H9 (cell line): ENCODE results near the gene KIF1A. TPM values are rescaled to one million over a fixed set of nuclear protein-coding genes. Genes with fewer than 3 reads are reported as not detected.

Source experiments
- DNase-seq: peaks from one replicate; pipeline ENCODE4 v3.0.0-alpha.2; 2017
- H2AFZ ChIP-seq: one replicate; pipeline ENCODE4 v1.6.1; 2013; ENCODE audit warnings: mild to moderate bottlenecking, low read length, control low read depth, moderate library complexity
- H2AK5ac ChIP-seq: 2 replicates; pipeline ENCODE4 v1.6.1; 2013; ENCODE audit warnings: low read length, control low read depth, mixed read lengths; ENCODE audit not compliant: insufficient read length
- H2BK120ac ChIP-seq: one replicate; pipeline ENCODE4 v1.6.1; 2013; ENCODE audit warnings: low read depth, mild to moderate bottlenecking, low read length, control low read depth, inconsistent platforms; ENCODE audit not compliant: poor library complexity, severe bottlenecking
- H2BK12ac ChIP-seq: 2 replicates; pipeline ENCODE4 v1.6.1; 2013; ENCODE audit warnings: low read length, control low read depth, mixed read lengths, low read depth; ENCODE audit not compliant: insufficient read length
- H2BK15ac ChIP-seq: 2 replicates; pipeline ENCODE4 v1.6.1; 2013; ENCODE audit warnings: low read depth, low read length, control low read depth
- H2BK20ac ChIP-seq: one replicate; pipeline ENCODE4 v1.6.1; 2013; ENCODE audit warnings: low read depth, mild to moderate bottlenecking, low read length, control low read depth, inconsistent platforms; ENCODE audit not compliant: poor library complexity, severe bottlenecking
- H2BK5ac ChIP-seq: 2 replicates; pipeline ENCODE4 v1.6.1; 2013; ENCODE audit warnings: low read length, control low read depth, mixed read lengths; ENCODE audit not compliant: insufficient read length
- H3K14ac ChIP-seq: 2 replicates; pipeline ENCODE4 v1.6.1; 2013; ENCODE audit warnings: low read length, control low read depth; ENCODE audit not compliant: insufficient read depth
- H3K18ac ChIP-seq: 2 replicates; pipeline ENCODE4 v1.6.1; 2013; ENCODE audit warnings: low read depth, mild to moderate bottlenecking, mixed read lengths, low read length, control low read depth; ENCODE audit not compliant: insufficient read length
- H3K23ac ChIP-seq: 2 replicates; pipeline ENCODE4 v1.6.1; 2013; ENCODE audit warnings: low read length, control low read depth, mixed read lengths, low read depth; ENCODE audit not compliant: insufficient read length
- H3K23me2 ChIP-seq: 2 replicates; pipeline ENCODE4 v1.6.1; 2013; ENCODE audit warnings: low read depth, mild to moderate bottlenecking, mixed read lengths, low read length, control low read depth; ENCODE audit not compliant: insufficient read length, poor library complexity, severe bottlenecking
- H3K27ac ChIP-seq: 2 replicates; pipeline ENCODE4 v1.5.1; 2013; ENCODE audit warnings: low read length, control low read depth, mixed read lengths, low read depth; ENCODE audit not compliant: insufficient read length
- H3K27me3 ChIP-seq: 2 replicates; pipeline ENCODE4 v1.6.1; 2013; ENCODE audit warnings: low read length, control low read depth, inconsistent platforms; ENCODE audit not compliant: insufficient read depth
- H3K4ac ChIP-seq: 2 replicates; pipeline ENCODE4 v1.6.1; 2013; ENCODE audit warnings: low read depth, mild to moderate bottlenecking, control low read depth, inconsistent platforms, low read length, moderate library complexity
- H3K4me1 ChIP-seq: 2 replicates; pipeline ENCODE4 v1.6.1; 2013; ENCODE audit warnings: low read length, control low read depth, inconsistent platforms; ENCODE audit not compliant: insufficient read depth
- H3K4me2 ChIP-seq: 2 replicates; pipeline ENCODE4 v1.6.1; 2013; ENCODE audit warnings: low read length, control low read depth, mixed read lengths; ENCODE audit not compliant: insufficient read length, insufficient read depth
- H3K56ac ChIP-seq: 2 replicates; pipeline ENCODE4 v1.6.1; 2013; ENCODE audit warnings: low read depth, mild to moderate bottlenecking, mixed read lengths, low read length, control low read depth; ENCODE audit not compliant: insufficient read length
- H3K79me1 ChIP-seq: 2 replicates; pipeline ENCODE4 v1.6.1; 2013; ENCODE audit warnings: low read depth, mild to moderate bottlenecking, moderate library complexity, low read length, control low read depth, inconsistent platforms; ENCODE audit not compliant: insufficient read depth, poor library complexity, severe bottlenecking
- H3K79me2 ChIP-seq: 2 replicates; pipeline ENCODE4 v1.6.1; 2013; ENCODE audit warnings: low read length, control low read depth, inconsistent platforms; ENCODE audit not compliant: insufficient read depth
- H3K9ac ChIP-seq: 2 replicates; pipeline ENCODE4 v1.6.1; 2013; ENCODE audit warnings: low read length, control low read depth, mixed read lengths; ENCODE audit not compliant: insufficient read length; ENCODE audit errors: extremely low read depth
- H3K9me3 ChIP-seq: one replicate; pipeline ENCODE4 v1.6.1; 2013; ENCODE audit warnings: low read depth, low read length, inconsistent platforms; ENCODE audit not compliant: control insufficient read depth
- H3T11ph ChIP-seq: one replicate; pipeline ENCODE4 v1.6.1; 2013; ENCODE audit warnings: mild to moderate bottlenecking, low read length, control low read depth, inconsistent platforms
- H4K20me1 ChIP-seq: one replicate; pipeline ENCODE4 v1.6.1; 2013; ENCODE audit not compliant: control insufficient read depth, insufficient read length, insufficient read depth
- H4K5ac ChIP-seq: 2 replicates; pipeline ENCODE4 v1.6.1; 2013; ENCODE audit warnings: low read depth, mild to moderate bottlenecking, mixed read lengths, low read length, control low read depth; ENCODE audit not compliant: insufficient read length
- H4K8ac ChIP-seq: replicated peaks from 2 replicates; pipeline ENCODE4 v1.6.1; 2013; ENCODE audit warnings: low read length, control low read depth, mixed read lengths, low read depth; ENCODE audit not compliant: insufficient read length
- H4K91ac ChIP-seq: 2 replicates; pipeline ENCODE4 v1.6.1; 2013; ENCODE audit warnings: low read depth, mild to moderate bottlenecking, moderate library complexity, mixed read lengths, low read length, control low read depth; ENCODE audit not compliant: insufficient read length
- H3K27ac Mint-ChIP-seq, 3 experiments: 2 replicates in 2 of 3; 3 replicates in 1 of 3; pipeline ENCODE4 v1.8.0; 2020 to 2021; ENCODE audit warnings: mixed read lengths in 3 of 3, mild to moderate bottlenecking in 1 of 3, moderate library complexity in 1 of 3
- H3K27me3 Mint-ChIP-seq: 2 replicates; pipeline ENCODE4 v1.8.0; 2021; ENCODE audit warnings: low read depth, mild to moderate bottlenecking, moderate library complexity, mixed read lengths
- H3K36me3 Mint-ChIP-seq, 3 experiments: 2 replicates in 2 of 3; 3 replicates in 1 of 3; pipeline ENCODE4 v1.8.0; 2020 to 2021; ENCODE audit warnings: low read depth in 3 of 3, mixed read lengths in 3 of 3; ENCODE audit not compliant: insufficient read depth in 1 of 3
- H3K4me1 Mint-ChIP-seq, 2 experiments: 2 replicates each; pipeline ENCODE4 v1.8.0; 2020; ENCODE audit warnings: mixed read lengths in 2 of 2
- H3K4me3 Mint-ChIP-seq, 2 experiments: 2 replicates in 1 of 2; 3 replicates in 1 of 2; pipeline ENCODE4 v1.8.0; 2020 to 2021; ENCODE audit warnings: mild to moderate bottlenecking in 2 of 2, mixed read lengths in 2 of 2, moderate library complexity in 1 of 2
- H3K9me3 Mint-ChIP-seq, 2 experiments: 2 replicates in 1 of 2; 3 replicates in 1 of 2; pipeline ENCODE4 v1.8.0; 2020; ENCODE audit warnings: mild to moderate bottlenecking in 2 of 2, mixed read lengths in 2 of 2, moderate library complexity in 1 of 2
- WGBS: extraction: QIAGEN DNeasy Blood & Tissue Kit; methylation state at CpG from one replicate; pipeline ENCODE4 v1.1.7; 2013; ENCODE audit warnings: missing lambda C conversion rate, low lambda C conversion rate, mixed read lengths; ENCODE audit not compliant: insufficient read length; ENCODE audit errors: extremely low coverage; 5-methylcytosine and 5-hydroxymethylcytosine counted together
- total RNA-seq: library from RNA; stranded (reverse); gene quantifications from 2 replicates; pipeline ENCODE4 v1.2.1, GENCODE V29; 2021
- TF ChIP-seq, protein P1 (sequence below): fragments of 200-600 bp; sonication (generic); conservative IDR thresholded peaks from 3 replicates; pipeline ENCODE4 v1.8.0; 2021; ENCODE audit warnings: antibody characterized with exemption, mild to moderate bottlenecking

Gene KIF1A
- total RNA-seq, 1 experiment from 2014 or later = 204 TPM

DNA sequence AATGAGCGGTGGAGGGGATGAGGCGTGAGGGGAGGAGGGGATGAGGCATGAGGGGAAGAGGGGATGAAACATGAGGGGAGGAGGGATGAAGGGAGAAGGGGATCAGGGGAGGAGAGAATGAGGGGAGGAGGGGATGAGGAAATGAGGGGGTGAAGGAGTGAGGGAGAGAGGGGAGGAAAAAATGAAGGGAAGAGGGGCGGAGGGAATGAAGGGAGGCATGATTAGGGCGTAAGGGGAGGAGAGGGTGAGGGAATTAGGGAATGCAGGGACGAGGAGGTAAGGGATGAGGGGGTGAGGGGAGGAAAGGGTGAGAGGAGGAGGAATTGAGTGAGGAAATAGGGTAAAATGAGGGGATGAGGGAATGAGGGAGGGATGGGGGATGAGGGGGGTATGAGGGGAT is 87.8 kb downstream of the KIF1A start:
- no peak overlapping the region for H3K23ac ChIP-seq
- H2BK15ac ChIP-seq = no peak overlapping the region
- Mint-ChIP-seq H3K9me3 (no peaks in the 10 kb centered on the region), H3K27ac (no peak overlapping the region), H3K4me3 (no peak overlapping the region), H3K27me3 (no peaks in the 10 kb centered on the region), H3K4me1 (no peaks in the 10 kb centered on the region), H3K36me3 (peaks cover 19 to 56% (median 39%) of the 10 kb centered on the region in 3 experiments; a peak in 6 of 7 replicates)
- no peak overlapping the region for H2BK120ac ChIP-seq
- no peak overlapping the region for H3K4me2 ChIP-seq
- H4K5ac ChIP-seq = no peak overlapping the region
- H3K79me2 ChIP-seq = no peaks in the 10 kb centered on the region
- H3K4ac ChIP-seq = no peak overlapping the region
- TF ChIP-seq, protein P1, sequence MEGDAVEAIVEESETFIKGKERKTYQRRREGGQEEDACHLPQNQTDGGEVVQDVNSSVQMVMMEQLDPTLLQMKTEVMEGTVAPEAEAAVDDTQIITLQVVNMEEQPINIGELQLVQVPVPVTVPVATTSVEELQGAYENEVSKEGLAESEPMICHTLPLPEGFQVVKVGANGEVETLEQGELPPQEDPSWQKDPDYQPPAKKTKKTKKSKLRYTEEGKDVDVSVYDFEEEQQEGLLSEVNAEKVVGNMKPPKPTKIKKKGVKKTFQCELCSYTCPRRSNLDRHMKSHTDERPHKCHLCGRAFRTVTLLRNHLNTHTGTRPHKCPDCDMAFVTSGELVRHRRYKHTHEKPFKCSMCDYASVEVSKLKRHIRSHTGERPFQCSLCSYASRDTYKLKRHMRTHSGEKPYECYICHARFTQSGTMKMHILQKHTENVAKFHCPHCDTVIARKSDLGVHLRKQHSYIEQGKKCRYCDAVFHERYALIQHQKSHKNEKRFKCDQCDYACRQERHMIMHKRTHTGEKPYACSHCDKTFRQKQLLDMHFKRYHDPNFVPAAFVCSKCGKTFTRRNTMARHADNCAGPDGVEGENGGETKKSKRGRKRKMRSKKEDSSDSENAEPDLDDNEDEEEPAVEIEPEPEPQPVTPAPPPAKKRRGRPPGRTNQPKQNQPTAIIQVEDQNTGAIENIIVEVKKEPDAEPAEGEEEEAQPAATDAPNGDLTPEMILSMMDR = no peak
- 100% methylated on average over 5 of the region's 5 CpGs for WGBS
- no peak overlapping the region for H2BK12ac ChIP-seq
- no peak overlapping the region for H2AK5ac ChIP-seq
- H3K9ac ChIP-seq = no peak overlapping the region
- no peak overlapping the region for H3K14ac ChIP-seq
- no peak overlapping the region for H3T11ph ChIP-seq
- no peak overlapping the region for H2BK20ac ChIP-seq
- no peaks in the 10 kb centered on the region for H3K23me2 ChIP-seq
- no peak overlapping the region for H2AFZ ChIP-seq
- no peaks in the 10 kb centered on the region for H4K20me1 ChIP-seq
- H2BK5ac ChIP-seq = no peak overlapping the region
- no peak overlapping the region for H3K56ac ChIP-seq
- no peak overlapping the region for H4K8ac ChIP-seq
- H3K9me3 ChIP-seq = no peaks in the 10 kb centered on the region
- no peak for DNase-seq
- H4K91ac ChIP-seq = no peak overlapping the region
- H3K27me3 ChIP-seq = no peaks in the 10 kb centered on the region
- no peaks in the 10 kb centered on the region for H3K4me1 ChIP-seq
- H3K18ac ChIP-seq = no peak overlapping the region
- no peaks in the 10 kb centered on the region for H3K79me1 ChIP-seq
- H3K27ac ChIP-seq = no peak overlapping the region
